ENCODE data around the gene FN1. TPM values are rescaled to one million over a fixed set of nuclear protein-coding genes. Genes with fewer than 3 reads are reported as not detected.
A peak's percentile ranks its signal among the peaks of the same experiment; 100 is the strongest.

The FN1 gene
- total RNA-seq, 1 experiment from 2014 or later, result 1,570 TPM

DNA sequence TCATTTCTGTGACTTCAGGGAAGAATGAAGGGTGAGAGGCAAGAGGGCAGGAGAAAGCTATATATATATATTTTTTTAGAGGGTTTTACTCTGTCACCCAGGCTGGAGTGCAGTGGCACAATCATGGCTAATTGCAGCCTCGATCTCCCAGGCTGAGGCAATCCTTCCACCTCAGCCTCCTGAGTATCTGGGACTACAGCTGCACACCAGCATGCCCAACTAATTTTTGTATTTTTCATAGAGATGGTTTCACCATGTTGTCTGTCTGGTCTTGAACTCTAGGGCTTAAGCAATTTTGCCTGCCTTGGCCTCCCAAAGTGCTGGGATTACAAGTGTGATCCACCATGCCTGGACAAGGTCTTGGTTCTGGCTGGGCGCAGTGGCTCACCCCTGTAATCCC, 120.6 kb downstream of the FN1 start:
- TF ChIP-seq CTCF (conservative IDR thresholded peaks at IDR 0.05; ENCODE audit: low read depth, low read length), result no peak
- TF ChIP-seq EZH2 (IDR thresholded peaks at IDR 0.05; ENCODE audit: borderline replicate concordance, low read depth, low read length, poor library complexity, severe bottlenecking), result no peak
- H3K36me3 ChIP-seq (ENCODE audit: insufficient read depth, low read length, poor library complexity, severe bottlenecking), result peaks cover 47% of the 10 kb centered on the region
- H3K4me3 ChIP-seq (ENCODE audit: low read depth, low read length, poor library complexity, severe bottlenecking), result no peak overlapping the region
- H3K27ac ChIP-seq (ENCODE audit: low read depth, low read length, poor library complexity, severe bottlenecking), result no peak overlapping the region
- H3K27me3 ChIP-seq (replicated peaks; ENCODE audit: insufficient read depth, low read depth, low read length, poor library complexity), result no peaks in the 10 kb centered on the region
- DNase-seq (ENCODE audit: low spot score), result no peak
- no TSS peak for BruUV-seq (replicated peaks)
- H3K4me1 ChIP-seq (ENCODE audit: insufficient read depth, low read length, poor library complexity, severe bottlenecking), result peaks cover 15% of the 10 kb centered on the region
- ChIA-PET CTCF (no interaction called here), POLR2A (ENCODE audit: low non-redundant PET) (no interaction called here)
- intact Hi-C loops (cut with micrococcal nuclease; ENCODE audit: unreplicated experiment), result no loop called here
- no peaks in the 10 kb centered on the region for H3K9me3 ChIP-seq (ENCODE audit: low read depth, low read length, poor library complexity, severe bottlenecking)

DNA sequence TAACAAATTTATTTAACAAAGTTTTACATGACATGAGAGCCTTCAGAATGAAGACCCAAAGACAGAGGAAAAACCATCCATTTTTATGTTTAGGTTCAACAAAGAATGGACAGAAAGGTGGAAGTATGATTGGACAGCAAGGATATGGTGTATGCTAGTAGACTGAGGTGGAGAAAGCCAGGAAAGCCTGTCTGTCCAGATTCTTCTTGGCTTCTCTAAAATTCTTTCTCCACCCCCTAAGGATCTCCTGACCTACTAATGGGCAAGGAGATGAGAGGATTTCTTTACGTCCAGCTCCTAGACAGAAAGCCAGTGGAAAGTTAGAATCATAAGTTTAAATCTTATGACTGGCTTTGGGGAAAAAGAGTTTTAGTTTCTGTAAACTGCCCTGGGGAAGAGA, 121.0 kb downstream of the FN1 start:
- H3K9me3 ChIP-seq (ENCODE audit: low read depth, low read length, poor library complexity, severe bottlenecking), result no peaks in the 10 kb centered on the region
- BruUV-seq (replicated peaks), result no TSS peak
- ChIA-PET CTCF (no interaction called here), POLR2A (ENCODE audit: low non-redundant PET) (no interaction called here)
- H3K27ac ChIP-seq (ENCODE audit: low read depth, low read length, poor library complexity, severe bottlenecking), result no peak overlapping the region
- intact Hi-C loops (cut with micrococcal nuclease; ENCODE audit: unreplicated experiment), result no loop called here
- no peak overlapping the region for H3K4me3 ChIP-seq (ENCODE audit: low read depth, low read length, poor library complexity, severe bottlenecking)
- no peaks in the 10 kb centered on the region for H3K27me3 ChIP-seq (replicated peaks; ENCODE audit: insufficient read depth, low read depth, low read length, poor library complexity)
- H3K4me1 ChIP-seq (ENCODE audit: insufficient read depth, low read length, poor library complexity, severe bottlenecking), result peaks cover 15% of the 10 kb centered on the region
- no peak for TF ChIP-seq CTCF (conservative IDR thresholded peaks at IDR 0.05; ENCODE audit: low read depth, low read length)
- no peak for TF ChIP-seq EZH2 (IDR thresholded peaks at IDR 0.05; ENCODE audit: borderline replicate concordance, low read depth, low read length, poor library complexity, severe bottlenecking)
- peaks cover 43% of the 10 kb centered on the region for H3K36me3 ChIP-seq (ENCODE audit: insufficient read depth, low read length, poor library complexity, severe bottlenecking)
- no peak for DNase-seq (ENCODE audit: low spot score)

DNA sequence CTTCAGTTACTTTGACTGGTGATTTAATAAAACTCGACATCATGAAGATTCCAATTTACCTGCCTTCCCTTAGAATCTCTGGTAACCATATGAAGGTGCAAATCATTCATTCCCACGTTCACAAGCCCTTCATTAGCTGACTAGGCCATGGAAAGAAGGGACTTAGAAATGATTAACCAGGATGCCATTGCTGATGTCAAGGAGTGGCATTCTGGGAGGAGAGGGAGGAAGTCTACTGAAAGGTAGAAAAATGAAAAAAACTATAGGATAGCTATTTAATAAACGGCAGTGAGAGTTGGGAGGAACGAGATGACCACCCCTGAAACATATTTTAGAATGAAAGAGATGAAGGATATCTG, 122.6 kb downstream of the FN1 start:
- ChIA-PET CTCF (no interaction called here), POLR2A (ENCODE audit: low non-redundant PET) (no interaction called here)
- no peaks in the 10 kb centered on the region for H3K9me3 ChIP-seq (ENCODE audit: low read depth, low read length, poor library complexity, severe bottlenecking)
- intact Hi-C loops (cut with micrococcal nuclease; ENCODE audit: unreplicated experiment), result no loop called here
- H3K36me3 ChIP-seq (ENCODE audit: insufficient read depth, low read length, poor library complexity, severe bottlenecking), result peaks cover 26% of the 10 kb centered on the region
- BruUV-seq (replicated peaks), result TSS peak; percentile 40
- peak overlapping the region; percentile 44 for H3K27ac ChIP-seq (ENCODE audit: low read depth, low read length, poor library complexity, severe bottlenecking)
- H3K4me1 ChIP-seq (ENCODE audit: insufficient read depth, low read length, poor library complexity, severe bottlenecking), result peaks cover 15% of the 10 kb centered on the region
- TF ChIP-seq CTCF (conservative IDR thresholded peaks at IDR 0.05; ENCODE audit: low read depth, low read length) (no peak), EZH2 (IDR thresholded peaks at IDR 0.05; ENCODE audit: borderline replicate concordance, low read depth, low read length, poor library complexity, severe bottlenecking) (no peak)
- H3K4me3 ChIP-seq (ENCODE audit: low read depth, low read length, poor library complexity, severe bottlenecking), result peak overlapping the region; percentile 67
- no peak for DNase-seq (ENCODE audit: low spot score)
- H3K27me3 ChIP-seq (replicated peaks; ENCODE audit: insufficient read depth, low read depth, low read length, poor library complexity), result no peaks in the 10 kb centered on the region
